IPS-18a (cell line): ENCODE measurements around the gene TNC.

Experiments used
- H3K27ac ChIP-seq: one replicate; pipeline ENCODE4 v1.5.1; 2013; ENCODE audit warnings: low read length
- H3K27me3 ChIP-seq: one replicate; pipeline ENCODE4 v1.6.1; 2013; ENCODE audit warnings: mild to moderate bottlenecking, low read length; ENCODE audit not compliant: control insufficient read depth, insufficient read depth
- H3K36me3 ChIP-seq: one replicate; pipeline ENCODE4 v1.6.1; 2013; ENCODE audit warnings: low read depth, low read length; ENCODE audit not compliant: control insufficient read depth
- H3K4me1 ChIP-seq: one replicate; pipeline ENCODE4 v1.6.1; 2013; ENCODE audit warnings: low read depth, low read length; ENCODE audit not compliant: control insufficient read depth
- H3K4me3 ChIP-seq: one replicate; pipeline ENCODE4 v1.5.1; 2013; ENCODE audit warnings: low read length
- H3K9ac ChIP-seq: one replicate; pipeline ENCODE4 v1.6.1; 2013; ENCODE audit warnings: mild to moderate bottlenecking, low read length, moderate library complexity
- H3K9me3 ChIP-seq: one replicate; pipeline ENCODE4 v1.6.1; 2013; ENCODE audit warnings: low read depth, low read length; ENCODE audit not compliant: control insufficient read depth

The TNC gene

DNA sequence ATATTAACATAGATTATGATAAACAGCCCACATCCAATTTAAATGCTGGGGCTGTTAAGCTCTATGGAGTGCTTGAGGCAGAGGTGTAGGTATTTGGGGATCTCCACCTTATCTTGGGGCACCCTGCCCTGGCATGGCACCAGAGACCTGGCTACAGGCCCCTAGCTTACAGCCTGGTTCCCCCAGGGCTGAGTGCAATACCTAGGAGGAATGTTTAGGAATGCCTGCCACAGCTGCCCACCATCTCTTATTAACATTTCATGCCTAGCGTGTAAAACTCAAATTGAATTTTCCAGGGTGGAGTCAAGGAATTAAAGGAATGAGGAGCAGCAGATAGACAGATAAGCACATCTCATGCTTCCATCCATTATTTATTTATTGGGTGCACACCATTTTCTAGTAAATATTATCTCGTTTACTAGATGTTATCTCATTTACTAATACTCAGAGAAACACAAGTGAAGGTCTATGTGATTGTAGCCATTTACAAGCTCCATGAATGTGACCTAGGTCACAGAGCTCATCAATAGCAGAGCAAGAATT, 131.9 kb downstream of the TNC start:
- no peak overlapping the region for H3K27ac ChIP-seq
- H3K4me3 ChIP-seq: no peak overlapping the region
- H3K9me3 ChIP-seq: no peaks in the 10 kb centered on the region
- no peaks in the 10 kb centered on the region for H3K4me1 ChIP-seq
- no peaks in the 10 kb centered on the region for H3K27me3 ChIP-seq
- no peak overlapping the region for H3K9ac ChIP-seq
- H3K36me3 ChIP-seq: no peaks in the 10 kb centered on the region

DNA sequence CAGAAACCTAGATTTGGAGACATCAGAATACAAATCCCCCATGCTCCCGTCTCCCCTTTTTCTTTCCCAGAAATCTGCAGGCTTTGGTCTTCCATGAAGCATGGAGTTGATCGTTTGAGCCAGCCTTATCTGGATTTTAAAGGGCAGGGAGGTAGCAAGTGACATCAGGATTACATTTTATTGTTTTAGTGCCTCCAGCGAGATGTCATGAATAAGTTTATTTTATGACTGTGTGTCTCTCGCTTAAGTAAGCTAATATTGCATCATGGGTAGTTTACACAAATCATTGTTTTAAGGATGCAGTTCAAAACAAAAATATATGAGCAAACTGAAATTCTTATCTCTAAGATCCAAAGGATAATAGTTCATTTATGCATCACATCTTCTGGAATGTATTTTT, 136.9 kb downstream of the TNC start:
- no peak overlapping the region for H3K27ac ChIP-seq
- H3K4me1 ChIP-seq: no peaks in the 10 kb centered on the region
- H3K4me3 ChIP-seq: no peak overlapping the region
- no peaks in the 10 kb centered on the region for H3K9me3 ChIP-seq
- no peaks in the 10 kb centered on the region for H3K36me3 ChIP-seq
- H3K9ac ChIP-seq: no peak overlapping the region
- no peaks in the 10 kb centered on the region for H3K27me3 ChIP-seq

DNA sequence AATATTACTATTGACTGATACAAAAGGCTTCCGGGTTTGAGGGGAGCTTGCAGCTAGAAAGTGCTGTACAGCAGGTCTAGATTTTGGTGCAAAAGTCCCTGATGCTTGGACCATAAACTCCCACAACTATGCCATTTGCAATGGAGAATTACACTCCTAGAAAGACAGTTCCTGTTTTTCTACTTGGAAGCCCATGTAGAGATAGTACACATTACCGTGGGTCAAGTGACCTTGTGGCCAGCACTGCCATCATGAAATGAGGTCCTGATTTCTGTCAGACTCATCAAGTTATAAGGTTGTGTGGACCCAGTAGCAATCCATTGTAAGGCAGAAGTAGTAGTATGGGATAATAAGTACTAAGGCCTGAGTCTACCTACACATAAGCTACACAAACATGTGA, 144.7 kb downstream of the TNC start:
- H3K9ac ChIP-seq: no peak overlapping the region
- no peaks in the 10 kb centered on the region for H3K9me3 ChIP-seq
- peaks cover 5% of the 10 kb centered on the region for H3K4me1 ChIP-seq
- H3K27ac ChIP-seq: no peak overlapping the region
- H3K4me3 ChIP-seq: no peak overlapping the region
- H3K36me3 ChIP-seq: no peaks in the 10 kb centered on the region
- H3K27me3 ChIP-seq: no peaks in the 10 kb centered on the region

DNA sequence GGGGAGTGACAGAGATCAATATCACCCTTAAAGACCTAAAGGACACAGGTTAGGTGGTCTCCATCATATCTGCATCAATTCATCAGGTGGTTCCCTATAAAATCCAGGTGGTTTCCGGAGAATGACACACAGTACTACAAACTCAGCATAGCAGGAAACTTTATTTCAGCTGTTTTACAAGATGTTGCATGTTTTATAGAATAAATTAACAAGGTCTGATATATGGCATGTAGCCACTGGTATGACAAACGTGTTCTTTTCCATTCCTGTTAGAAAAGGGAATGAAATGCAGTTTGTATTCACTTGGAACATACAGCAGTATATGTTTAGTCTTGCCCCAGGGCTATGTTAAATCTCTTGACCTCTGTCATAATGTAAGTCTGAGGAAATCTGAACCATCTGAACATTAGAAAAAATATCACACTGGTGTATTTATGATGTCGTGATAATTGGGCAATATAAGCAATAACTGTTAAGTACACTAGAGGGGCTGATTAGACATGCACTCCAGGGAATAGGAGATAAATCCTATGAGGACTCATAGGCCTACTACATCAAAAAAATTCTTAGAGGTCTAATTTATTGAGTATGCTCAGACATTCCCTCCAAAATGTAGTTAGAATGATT, 145.3 kb downstream of the TNC start:
- no peak overlapping the region for H3K9ac ChIP-seq
- no peaks in the 10 kb centered on the region for H3K27me3 ChIP-seq
- H3K27ac ChIP-seq: no peak overlapping the region
- no peaks in the 10 kb centered on the region for H3K9me3 ChIP-seq
- no peak overlapping the region for H3K4me3 ChIP-seq
- H3K36me3 ChIP-seq: no peaks in the 10 kb centered on the region
- H3K4me1 ChIP-seq: peaks cover 5% of the 10 kb centered on the region
